Subcutaneous abdominal adipose tissue (tissue), 5 donors: ENCODE data around the gene MRPL36.
"Not testable (repeated sequence)": the region's sequence is repeated elsewhere in the genome, so short reads cannot be mapped to it uniquely, and the experiment has no call there.

Source experiments
- H3K27ac ChIP-seq: one replicate; pipeline ENCODE4 v1.7.0; 2013; ENCODE audit warnings: low read depth, mild to moderate bottlenecking, inconsistent platforms, low read length, moderate library complexity
- H3K27me3 ChIP-seq, 5 donors: one replicate each; pipeline ENCODE4 v1.7.0; 2013; ENCODE audit warnings: low read length in 5 of 5, inconsistent platforms in 1 of 5; ENCODE audit not compliant: control insufficient read depth in 5 of 5, insufficient read depth in 4 of 5
- H3K36me3 ChIP-seq, 5 donors: one replicate each; pipeline ENCODE4 v1.7.0; 2013; ENCODE audit warnings: low read length in 5 of 5; ENCODE audit not compliant: control insufficient read depth in 5 of 5, insufficient read depth in 5 of 5
- H3K4me1 ChIP-seq, 5 donors: one replicate each; pipeline ENCODE4 v1.7.0; 2013; ENCODE audit warnings: low read length in 5 of 5, mild to moderate bottlenecking in 3 of 5, moderate library complexity in 1 of 5; ENCODE audit not compliant: control insufficient read depth in 5 of 5, insufficient read depth in 5 of 5
- H3K4me3 ChIP-seq, 5 donors: one replicate each; pipeline ENCODE4 v1.7.0; 2013; ENCODE audit warnings: low read length in 5 of 5, low read depth in 1 of 5
- H3K9ac ChIP-seq, 5 donors: one replicate each; pipeline ENCODE4 v1.7.0; 2013; ENCODE audit warnings: low read length in 5 of 5, mild to moderate bottlenecking in 4 of 5, moderate library complexity in 3 of 5
- H3K9me3 ChIP-seq, 5 donors: one replicate each; pipeline ENCODE4 v1.7.0; 2013; ENCODE audit warnings: low read length in 5 of 5; ENCODE audit not compliant: control insufficient read depth in 5 of 5
- donor health status: healthy.
- donor health status: healthy.
- donor health status: healthy.
- donor health status: healthy.
- donor health status: healthy.

The MRPL36 gene

GRCh38 chr5:1791176-1791575 is 8.5 kb downstream of the MRPL36 start:
- Histone ChIP-seq H3K4me1 (peaks cover 0 to 22% (median 0%) of the 10 kb centered on the region in 5 donors), H3K9me3 (no peaks in the 10 kb centered on the region), H3K27me3 (peaks cover 0 to 10% (median 3%) of the 10 kb centered on the region in 5 donors), H3K27ac (no peak overlapping the region), H3K4me3 (no peak overlapping the region), H3K9ac (no peak overlapping the region), H3K36me3 (peaks cover 0 to 4% (median under 1%) of the 10 kb centered on the region in 5 donors)

- Histone ChIP-seq H3K9me3 (no peaks in the 10 kb centered on the region), H3K4me3 (no peak overlapping the region), H3K9ac (no peak overlapping the region), H3K27me3 (peaks cover 0 to 11% (median 6%) of the 10 kb centered on the region in 5 donors), H3K36me3 (no peaks in the 10 kb centered on the region), H3K4me1 (peaks cover 0 to 22% (median 0%) of the 10 kb centered on the region in 5 donors), H3K27ac (no peak overlapping the region)
These were observed 9.7 kb downstream of the MRPL36 start for GRCh38 chr5:1789834-1790471.

- peaks cover 0 to 14% (median 7%) of the 10 kb centered on the region in 5 donors for H3K27me3 ChIP-seq
- not testable (repeated sequence) for H3K27ac ChIP-seq, H3K36me3 ChIP-seq, H3K9ac ChIP-seq, H3K4me3 ChIP-seq, H3K9me3 ChIP-seq
- peaks cover 0 to 22% (median 0%) of the 10 kb centered on the region in 5 donors for H3K4me1 ChIP-seq
These were observed 10.2 kb downstream of the MRPL36 start for GRCh38 chr5:1789438-1789833.

GRCh38 chr5:1788828-1789227 is 10.8 kb downstream of the MRPL36 start:
- H3K4me1 ChIP-seq = peaks cover 0 to 22% (median 0%) of the 10 kb centered on the region in 5 donors
- no peak overlapping the region for H3K4me3 ChIP-seq
- H3K27me3 ChIP-seq = peaks cover 0 to 14% (median 7%) of the 10 kb centered on the region in 5 donors
- no peaks in the 10 kb centered on the region for H3K36me3 ChIP-seq
- no peak overlapping the region for H3K9ac ChIP-seq
- H3K27ac ChIP-seq = no peak overlapping the region
- H3K9me3 ChIP-seq = no peaks in the 10 kb centered on the region

- peaks cover 0 to 18% (median 0%) of the 10 kb centered on the region in 5 donors for H3K4me1 ChIP-seq
- no peak overlapping the region for H3K9ac ChIP-seq
- no peak overlapping the region for H3K27ac ChIP-seq
- no peak overlapping the region for H3K4me3 ChIP-seq
- peaks cover 0 to 14% (median 7%) of the 10 kb centered on the region in 5 donors for H3K27me3 ChIP-seq
- H3K36me3 ChIP-seq = no peaks in the 10 kb centered on the region
- H3K9me3 ChIP-seq = no peaks in the 10 kb centered on the region
These were observed 11.4 kb downstream of the MRPL36 start for GRCh38 chr5:1788200-1788599.

- Histone ChIP-seq H3K4me3 (no peak overlapping the region), H3K27me3 (peaks cover 0 to 14% (median 7%) of the 10 kb centered on the region in 5 donors), H3K9me3 (no peaks in the 10 kb centered on the region), H3K4me1 (peaks cover 0 to 13% (median 0%) of the 10 kb centered on the region in 5 donors), H3K36me3 (no peaks in the 10 kb centered on the region), H3K9ac (no peak overlapping the region), H3K27ac (no peak overlapping the region)
These were observed 12.1 kb downstream of the MRPL36 start for GRCh38 chr5:1787472-1788047.

GRCh38 chr5:1786621-1787471 is 12.8 kb downstream of the MRPL36 start:
- H3K27ac ChIP-seq = no peak overlapping the region
- no peak overlapping the region for H3K4me3 ChIP-seq
- H3K4me1 ChIP-seq = peaks cover 0 to 13% (median 0%) of the 10 kb centered on the region in 5 donors
- no peaks in the 10 kb centered on the region for H3K9me3 ChIP-seq
- peaks cover 0 to 16% (median 11%) of the 10 kb centered on the region in 5 donors for H3K27me3 ChIP-seq
- H3K9ac ChIP-seq = no peak overlapping the region
- H3K36me3 ChIP-seq = no peaks in the 10 kb centered on the region

GRCh38 chr5:1785984-1786383 is 13.7 kb downstream of the MRPL36 start:
- Histone ChIP-seq H3K4me1 (peaks cover 0 to 13% (median 0%) of the 10 kb centered on the region in 5 donors), H3K9ac (no peak overlapping the region), H3K9me3 (no peaks in the 10 kb centered on the region), H3K4me3 (no peak overlapping the region), H3K36me3 (no peaks in the 10 kb centered on the region), H3K27ac (no peak overlapping the region), H3K27me3 (peaks cover 0 to 20% (median 11%) of the 10 kb centered on the region in 5 donors)

GRCh38 chr5:1785062-1785461 is 14.6 kb downstream of the MRPL36 start:
- Histone ChIP-seq H3K9ac (no peak overlapping the region), H3K27me3 (peaks cover 0 to 20% (median 12%) of the 10 kb centered on the region in 5 donors), H3K36me3 (no peaks in the 10 kb centered on the region), H3K4me1 (peaks cover 0 to 5% (median 0%) of the 10 kb centered on the region in 5 donors), H3K9me3 (no peaks in the 10 kb centered on the region), H3K4me3 (no peak overlapping the region), H3K27ac (no peak overlapping the region)
